NCI-H187 treated with DMSO at 0.1 percent for 48 hours (cell line): ENCODE results near the gene CUEDC2.

Experiments
- DNase-seq: peaks from one replicate; lab custom pipeline; 2025; lab: John Stamatoyannopoulos, UW

Gene CUEDC2

DNA sequence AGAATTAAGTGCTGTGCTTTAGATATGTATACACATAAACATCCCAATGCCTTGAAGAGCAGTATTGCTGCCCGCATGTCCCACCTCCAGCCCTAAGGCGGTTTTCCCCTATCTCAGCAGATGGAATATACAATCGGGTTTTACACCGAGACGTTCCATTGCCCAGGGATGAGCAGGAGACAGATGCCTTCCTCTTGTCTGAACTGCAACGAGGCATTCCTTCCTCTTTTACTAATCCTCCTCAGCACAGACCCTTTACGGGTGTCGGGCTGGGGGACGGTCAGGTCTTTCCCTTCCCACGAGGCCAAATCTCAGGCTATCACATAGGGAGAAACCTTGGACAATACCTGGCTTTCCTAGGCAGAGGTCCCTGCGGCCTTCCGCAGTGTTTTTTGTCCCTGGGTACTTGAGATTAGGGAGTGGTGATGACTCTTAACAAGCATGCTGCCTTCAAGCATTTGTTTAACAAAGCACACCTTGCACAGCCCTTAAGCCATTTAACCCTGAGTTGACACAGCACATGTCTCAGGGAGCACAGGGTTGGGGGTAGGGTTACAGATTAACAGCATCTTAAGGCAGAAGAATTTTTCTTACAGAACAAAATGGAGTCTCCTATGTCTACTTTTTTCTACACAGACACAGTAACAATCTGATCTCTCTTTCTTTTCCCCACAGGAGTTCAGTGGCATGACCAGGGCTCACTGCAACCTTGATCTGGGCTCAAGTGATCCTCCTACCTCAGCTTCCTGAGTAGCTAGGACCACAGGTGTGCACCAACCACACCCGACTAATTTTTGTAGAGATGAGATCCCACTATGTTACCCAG is 22.5 kb upstream of the CUEDC2 start:
- DNase-seq = peak; percentile 0

GRCh38 chr10:102453502-102453901 is 21.1 kb upstream of the CUEDC2 start:
- DNase-seq = no peak

- DNase-seq = no peak
These were observed 20.4 kb upstream of the CUEDC2 start for GRCh38 chr10:102452672-102453340.

GRCh38 chr10:102451105-102451969 is 19.0 kb upstream of the CUEDC2 start, which contains the start of gene C10orf95:
Gene C10orf95, minus strand, starts transcription at chr10:102451543. Its CDS starts 450 bp downstream, at chr10:102451093.
- no peak for DNase-seq

DNA sequence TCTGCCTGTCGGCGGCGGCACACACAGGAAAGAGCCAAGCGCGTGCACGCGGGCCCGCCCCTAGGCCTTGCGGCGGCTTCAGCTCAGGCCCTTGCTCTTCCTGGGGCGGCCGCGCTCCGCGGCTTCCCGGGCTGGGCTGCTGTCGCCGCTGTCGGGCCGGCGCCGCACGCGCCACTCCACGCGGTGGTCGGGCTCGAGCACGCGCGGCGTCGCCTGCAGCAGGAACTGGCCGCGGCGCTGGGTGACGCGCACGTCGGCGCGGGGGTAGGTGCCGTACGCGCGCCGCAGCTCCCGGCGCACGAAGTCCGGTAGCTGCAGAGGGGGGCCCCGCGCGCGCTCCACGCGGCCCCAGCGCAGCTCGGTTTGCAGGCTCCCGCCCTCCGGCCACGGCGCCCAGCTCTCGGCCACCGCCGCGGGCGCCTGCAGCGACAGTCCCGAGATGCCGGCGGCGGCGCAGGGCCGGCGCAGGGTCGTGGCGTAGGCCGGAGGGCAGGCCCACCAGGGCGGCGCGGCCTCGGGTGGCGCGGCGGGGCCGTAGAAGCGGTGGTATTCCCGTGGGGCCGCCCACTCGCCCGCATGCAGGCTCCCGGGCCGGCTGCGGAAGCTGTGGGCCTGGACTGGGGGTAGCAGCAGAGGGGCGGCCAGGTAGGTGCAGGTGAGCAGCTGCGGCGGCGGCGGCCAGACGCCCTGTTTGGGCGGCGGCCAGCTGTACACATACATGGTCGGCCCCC is 18.2 kb upstream of the CUEDC2 start:
- DNase-seq = peak; percentile 19

GRCh38 chr10:102450124-102450373 is 17.7 kb upstream of the CUEDC2 start:
- no peak for DNase-seq

DNA sequence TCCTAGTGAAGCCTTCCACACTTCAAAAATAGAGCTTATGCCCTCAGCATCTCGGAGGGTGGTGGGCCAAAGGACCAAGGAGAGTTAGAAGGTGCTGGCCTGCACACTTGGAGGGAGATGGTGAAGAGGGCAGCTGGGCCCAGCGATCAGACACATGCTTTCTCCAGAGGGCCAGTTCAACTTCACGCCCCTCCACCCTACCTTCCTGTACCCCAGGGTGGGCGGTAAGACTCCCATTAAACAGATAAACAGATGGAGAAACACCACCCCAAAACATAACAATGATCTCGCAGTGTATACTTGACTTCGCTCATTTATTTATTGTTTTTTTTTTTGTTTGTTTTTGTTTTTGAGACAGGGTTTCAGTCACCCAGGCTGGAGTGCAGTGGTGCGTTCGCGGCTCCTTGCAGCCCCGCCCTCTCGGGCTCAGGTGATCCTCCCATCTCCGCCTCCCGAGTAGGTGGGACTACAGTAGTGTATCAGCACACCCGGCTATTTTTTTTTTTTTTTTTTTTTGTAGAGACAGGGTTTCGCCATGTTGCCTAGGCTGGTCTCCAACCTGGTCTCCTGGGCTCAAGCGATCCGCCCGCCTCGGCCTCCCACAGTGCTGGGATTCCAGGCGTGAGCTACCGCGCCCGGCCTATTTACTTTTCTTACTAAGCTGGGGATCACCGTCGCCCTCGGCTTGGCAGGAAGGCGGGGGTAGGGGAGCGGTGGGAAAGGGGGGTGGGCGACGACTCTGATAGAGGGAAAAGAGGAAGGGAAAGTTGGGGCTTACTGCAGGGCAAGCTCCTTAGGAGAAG is 17.1 kb upstream of the CUEDC2 start:
- DNase-seq = peak; percentile 0

- DNase-seq = no peak
These were observed 12.5 kb upstream of the CUEDC2 start for GRCh38 chr10:102444851-102445250.

GRCh38 chr10:102438374-102438773 is 6.0 kb upstream of the CUEDC2 start:
- no peak for DNase-seq

DNA sequence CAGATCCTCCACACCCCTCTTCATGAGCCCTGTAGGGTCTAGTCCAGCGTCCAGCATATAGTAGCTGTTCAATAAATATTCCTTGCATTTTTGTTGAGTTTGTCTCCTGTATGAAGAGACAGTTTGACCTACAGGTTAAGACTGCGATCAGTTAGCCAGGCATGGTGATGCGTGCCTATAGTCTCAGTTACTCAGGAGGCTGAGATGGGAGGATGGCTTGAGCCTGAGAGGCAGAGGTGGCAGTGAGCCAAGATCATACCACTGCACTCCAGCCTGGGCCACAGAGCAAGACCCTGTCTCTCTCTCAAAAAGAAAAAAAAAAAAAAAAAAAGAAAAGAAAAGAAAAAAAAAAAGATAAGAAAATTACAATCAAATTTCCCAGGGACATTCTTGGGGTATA is 5.1 kb upstream of the CUEDC2 start:
- DNase-seq = no peak

GRCh38 chr10:102436312-102436711 is 3.9 kb upstream of the CUEDC2 start:
- no peak for DNase-seq

GRCh38 chr10:102435529-102436233 is 3.3 kb upstream of the CUEDC2 start:
- DNase-seq = no peak

DNA sequence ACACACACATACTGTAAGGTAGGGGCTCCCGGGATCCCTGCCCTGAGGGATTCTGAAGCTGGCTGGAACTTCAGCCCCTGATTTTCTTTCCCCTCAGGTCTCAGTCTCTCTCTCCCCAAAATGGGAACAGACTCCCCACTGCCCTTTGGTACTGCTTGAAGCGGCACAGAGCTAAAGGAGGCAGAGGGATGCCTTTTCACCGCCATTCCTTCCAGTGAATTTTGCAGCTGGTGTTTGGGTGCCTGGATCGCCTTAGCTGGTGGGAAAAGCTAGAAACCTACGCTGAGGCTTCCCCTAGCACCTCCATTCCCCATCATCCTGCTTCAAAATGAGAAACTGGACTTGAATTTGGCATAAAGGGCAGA is 2.7 kb upstream of the CUEDC2 start:
- no peak for DNase-seq

GRCh38 chr10:102434394-102435132 is 2.2 kb upstream of the CUEDC2 start:
- no peak for DNase-seq

DNA sequence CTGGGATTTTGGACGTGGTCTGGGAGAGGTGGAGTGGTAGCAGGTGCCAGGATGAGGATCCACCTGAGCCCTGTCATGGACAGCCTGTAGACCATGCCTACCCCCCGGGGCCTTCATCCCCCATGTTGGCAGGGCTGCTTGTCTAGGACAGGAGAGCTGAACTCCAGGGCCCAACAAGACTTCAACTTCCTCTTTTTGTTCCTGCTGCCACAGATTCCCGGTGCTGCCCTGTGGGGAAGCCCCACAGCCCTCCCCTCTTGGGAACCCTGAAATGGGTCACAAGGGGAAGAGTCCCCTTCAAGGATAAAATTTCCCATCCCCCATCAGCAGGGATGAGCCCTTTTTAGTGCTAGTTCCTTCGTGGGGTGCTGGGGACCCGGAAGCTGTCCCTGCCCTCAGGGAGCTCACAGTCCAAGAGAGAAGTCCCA is 1.3 kb upstream of the CUEDC2 start:
- no peak for DNase-seq

GRCh38 chr10:102431452-102432124 is 786 bp downstream of the CUEDC2 start:
- DNase-seq = no peak

GRCh38 chr10:102429468-102429867 is 2.9 kb downstream of the CUEDC2 start:
- DNase-seq = no peak

DNA sequence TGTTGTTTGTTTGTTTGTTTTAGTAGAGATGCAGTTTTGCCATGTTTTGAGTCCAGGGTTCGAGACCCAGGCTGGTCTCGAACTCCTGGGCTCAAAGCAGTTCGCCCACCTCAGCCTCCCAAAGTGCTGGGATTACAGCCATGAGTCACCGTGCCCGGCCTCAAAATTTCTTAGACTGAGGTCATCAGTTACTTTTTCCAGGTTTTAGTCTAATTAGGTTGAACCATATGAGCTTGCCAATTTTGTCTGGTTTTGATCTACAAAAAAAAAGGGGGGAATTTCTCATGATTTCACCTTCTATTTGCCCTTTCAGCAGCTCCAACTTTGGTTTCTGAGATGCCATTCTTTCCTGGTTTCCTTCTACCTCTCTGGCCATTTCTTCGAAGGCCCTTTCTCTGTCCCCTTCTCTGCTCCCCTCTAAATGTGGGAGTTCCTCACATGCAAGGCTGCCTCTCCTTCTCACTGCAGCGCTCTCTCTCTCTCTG is 5.5 kb downstream of the CUEDC2 start:
- DNase-seq = no peak

DNA sequence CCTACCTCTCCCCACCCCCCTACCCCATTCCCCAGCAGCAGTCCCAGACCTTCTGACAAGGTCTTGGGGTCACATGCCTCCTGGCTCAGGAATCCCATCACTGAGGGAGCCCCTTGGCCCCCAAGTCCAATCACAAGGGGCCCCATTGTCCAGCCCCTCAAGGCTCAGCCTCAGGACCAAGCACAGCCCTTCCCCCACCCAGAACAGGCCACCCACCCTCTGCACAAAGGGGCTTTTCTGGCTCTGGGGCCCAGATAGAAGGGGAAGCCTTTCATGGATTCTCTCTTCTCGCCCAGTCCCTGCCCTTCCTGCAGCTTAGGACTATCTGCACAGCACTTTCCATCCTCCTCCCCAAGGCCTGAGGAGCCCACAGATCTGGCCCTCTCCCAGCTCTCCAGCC is 6.9 kb downstream of the CUEDC2 start:
- no peak for DNase-seq
